ENCODE measurements around the gene SPTBN1.
"Not testable (repeated sequence)": the region's sequence is repeated elsewhere in the genome, so short reads cannot be mapped to it uniquely, and the experiment has no call there.

The SPTBN1 gene

DNA sequence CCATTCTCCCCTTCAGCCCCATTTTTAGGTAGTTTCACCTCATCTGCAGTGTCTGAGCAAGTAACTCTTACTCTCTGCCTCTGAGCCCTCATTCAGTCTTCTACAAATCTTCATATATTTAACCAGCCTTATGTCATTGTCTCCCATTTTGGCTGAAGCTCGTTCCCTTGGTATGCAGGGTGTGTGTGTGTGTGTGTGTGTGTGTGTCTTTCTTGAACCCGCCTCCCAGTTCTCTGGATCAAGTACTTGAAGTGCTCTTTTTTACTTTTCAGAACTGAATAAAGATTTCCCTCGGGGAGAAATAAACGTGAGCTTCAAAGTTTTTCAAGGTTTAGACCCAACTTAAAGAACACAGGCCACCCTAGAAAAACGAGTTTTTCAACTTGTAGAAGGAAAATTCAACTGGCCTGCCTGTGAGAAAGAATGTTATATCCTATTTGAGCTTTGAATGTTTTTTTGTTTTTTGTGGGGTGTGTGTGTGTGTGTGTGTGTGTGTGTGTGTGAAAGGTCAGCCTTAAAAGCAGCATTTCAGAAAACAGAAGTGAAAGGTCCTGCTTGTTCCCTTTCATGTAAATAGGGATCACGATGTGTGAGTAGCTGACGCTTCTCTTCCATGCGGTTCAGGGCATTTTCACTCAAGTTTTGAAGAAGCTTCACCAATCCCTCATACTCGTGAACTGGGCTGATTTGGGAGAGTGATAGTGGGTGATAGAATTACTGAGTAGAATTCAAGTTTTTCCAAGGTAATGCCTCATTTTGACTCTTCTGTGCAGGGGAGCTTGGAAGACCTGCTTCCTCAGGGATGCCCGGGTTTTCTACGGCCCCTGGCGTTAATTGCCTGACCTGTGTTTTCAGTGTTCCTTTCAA is 216.7 kb downstream of the SPTBN1 start:
- DNase-seq (ENCODE audit: low spot score): peak; percentile 30

DNA sequence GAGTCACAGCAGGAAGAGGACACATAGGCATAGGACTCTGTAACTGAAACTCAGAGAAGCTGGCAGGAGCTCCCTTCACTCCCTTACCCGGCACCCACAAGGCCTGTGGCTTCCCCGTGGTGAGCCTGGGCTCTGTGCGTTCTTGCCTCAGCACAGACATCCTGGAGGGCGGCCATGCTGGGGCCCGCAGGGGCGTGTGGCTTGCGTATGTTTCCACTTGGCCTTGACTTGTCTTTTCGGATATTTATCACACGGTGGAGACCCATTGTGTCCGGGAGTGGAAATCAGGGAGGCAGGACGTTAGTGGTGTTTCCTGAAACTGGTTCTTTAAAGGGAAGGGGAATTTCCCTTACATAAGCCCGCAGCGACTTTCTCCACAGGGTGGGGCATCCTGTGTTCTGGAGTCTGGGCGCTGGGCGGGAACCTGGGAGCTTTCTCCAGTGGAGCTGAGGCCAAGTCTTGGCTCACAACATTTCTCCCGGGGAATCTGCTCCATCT is 217.4 kb downstream of the SPTBN1 start:
- peak; percentile 68 for DNase-seq (ENCODE audit: low spot score)

GRCh38 chr2:54675281-54675680 is 219.2 kb downstream of the SPTBN1 start:
- no peak for DNase-seq (ENCODE audit: low spot score)

- DNase-seq (ENCODE audit: low spot score): peak; percentile 70
Measured at GRCh38 chr2:54675738-54676137, 219.6 kb downstream of the SPTBN1 start.

- DNase-seq (ENCODE audit: low spot score): peak; percentile 54
Measured at GRCh38 chr2:54676656-54677055, 220.5 kb downstream of the SPTBN1 start.

DNA sequence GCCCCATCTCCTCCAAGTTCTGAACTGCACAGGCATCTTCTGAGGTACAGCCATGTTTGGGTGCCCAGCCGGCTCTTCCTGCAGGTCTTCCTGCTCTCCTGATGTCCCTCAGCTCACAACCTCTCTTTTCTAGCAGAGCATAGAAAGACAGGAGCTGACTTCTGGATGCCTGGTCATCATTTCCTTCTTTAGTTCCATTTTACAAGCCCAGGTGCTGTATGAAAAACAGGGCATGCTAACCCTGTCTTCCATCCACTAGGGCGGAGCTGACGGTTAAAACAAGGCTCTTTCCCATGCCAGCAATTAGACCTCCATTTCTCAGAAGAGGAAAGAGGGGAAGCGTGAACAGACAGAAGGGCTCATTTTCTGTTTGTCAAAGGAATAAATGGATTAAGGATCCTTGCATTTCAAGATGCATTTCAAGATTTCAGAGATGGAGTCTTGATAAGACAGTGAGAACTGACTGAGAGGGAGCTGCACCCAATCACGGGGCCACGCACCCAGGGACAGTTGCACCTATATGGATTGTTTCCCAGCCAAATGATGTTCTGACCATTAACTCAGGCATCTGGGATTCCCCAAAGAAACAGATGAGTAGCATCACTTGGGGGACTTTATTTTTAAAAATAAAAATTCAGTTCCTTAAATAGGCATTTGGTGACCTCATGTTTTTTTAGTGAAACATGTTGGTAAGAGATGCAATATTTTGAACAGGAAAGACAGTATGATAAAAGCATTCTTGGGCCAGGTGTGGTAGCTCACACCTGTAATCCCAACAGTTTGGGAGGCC is 221.5 kb downstream of the SPTBN1 start:
- DNase-seq (ENCODE audit: low spot score): no peak

- no peak for DNase-seq (ENCODE audit: low spot score)
Measured at GRCh38 chr2:54678719-54679118, 222.6 kb downstream of the SPTBN1 start.

DNA sequence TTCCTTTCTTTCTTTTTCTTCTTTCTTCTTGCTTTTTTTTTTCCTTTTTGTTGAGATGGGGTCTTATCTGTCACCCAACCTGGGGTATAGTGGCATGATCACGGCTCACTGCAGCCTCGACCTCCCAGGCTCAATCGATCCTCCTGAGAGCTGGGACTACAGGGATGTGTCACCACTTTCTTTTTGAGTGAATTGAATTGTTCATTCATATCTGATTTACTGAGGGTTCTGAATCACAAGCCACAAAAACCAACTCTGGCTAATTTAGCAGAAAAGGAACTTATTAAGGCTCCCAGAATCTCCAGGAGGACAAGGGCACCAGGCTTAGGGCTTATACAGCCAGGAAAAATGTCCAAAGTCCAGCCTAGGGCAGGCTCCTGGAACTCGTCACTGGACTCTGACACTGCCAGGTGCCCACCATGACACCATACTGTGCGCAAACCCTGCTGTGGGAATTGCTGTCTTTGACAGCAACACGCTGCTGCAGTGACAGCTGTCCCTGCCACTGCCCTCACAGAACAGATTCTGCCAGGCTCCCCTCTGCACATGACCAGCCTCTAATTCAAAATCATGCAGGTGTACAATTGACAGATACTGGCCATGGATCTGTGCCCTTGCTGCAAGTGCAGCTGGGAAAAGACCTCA is 224.4 kb downstream of the SPTBN1 start:
- peak; percentile 67 for DNase-seq (ENCODE audit: low spot score)

- DNase-seq (ENCODE audit: low spot score): no peak
Measured at GRCh38 chr2:54681416-54681815, 225.3 kb downstream of the SPTBN1 start.

DNA sequence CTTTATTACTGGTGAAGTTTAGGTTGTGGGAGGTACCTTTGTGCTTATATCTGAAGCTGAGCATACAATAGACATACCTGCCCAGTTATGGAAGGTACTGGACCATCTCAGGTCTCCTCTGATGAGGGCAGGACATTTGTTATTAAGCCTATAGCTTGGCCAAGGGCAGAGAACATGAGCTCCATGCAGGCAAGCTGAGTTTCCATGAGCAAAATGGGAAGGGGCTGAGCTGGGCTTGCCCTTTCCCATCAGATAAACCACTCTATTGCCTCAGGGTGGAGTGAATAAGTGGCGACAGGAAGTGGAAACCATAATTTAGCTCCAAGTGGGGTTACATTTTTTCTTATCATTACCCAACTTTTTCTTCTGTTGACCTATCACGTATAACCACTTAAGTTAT is 227.5 kb downstream of the SPTBN1 start:
- no peak for DNase-seq (ENCODE audit: low spot score)

- DNase-seq (ENCODE audit: low spot score): no peak
Measured at GRCh38 chr2:54685263-54685775, 229.2 kb downstream of the SPTBN1 start.

- DNase-seq (ENCODE audit: low spot score): no peak
Measured at GRCh38 chr2:54687595-54688152, 231.5 kb downstream of the SPTBN1 start.

GRCh38 chr2:54691445-54692135 is 235.5 kb downstream of the SPTBN1 start:
- DNase-seq (ENCODE audit: low spot score): peak; percentile 85

- no peak for DNase-seq (ENCODE audit: low spot score)
Measured at GRCh38 chr2:54692556-54692955, 236.4 kb downstream of the SPTBN1 start.

- DNase-seq (ENCODE audit: low spot score): no peak
Measured at GRCh38 chr2:54695378-54695777, 239.3 kb downstream of the SPTBN1 start.

DNA sequence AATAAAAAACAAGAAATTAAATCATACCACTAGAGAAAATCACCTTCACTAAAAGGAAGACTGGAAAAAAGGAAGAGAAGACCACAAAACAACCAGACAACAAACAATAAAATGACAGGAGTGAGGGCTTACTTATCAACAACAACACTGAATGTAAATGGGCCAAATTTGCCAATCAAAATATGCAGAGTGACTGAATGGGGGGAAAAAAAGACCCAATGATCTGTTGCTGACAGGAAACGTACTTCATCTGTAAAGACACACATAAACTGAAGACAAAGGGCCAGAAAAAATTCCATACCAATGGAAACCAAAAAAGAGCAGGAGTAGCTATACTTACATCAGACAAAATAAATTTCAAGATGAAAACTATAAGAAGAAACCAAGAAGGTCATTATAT is 241.8 kb downstream of the SPTBN1 start:
- DNase-seq (ENCODE audit: low spot score): no peak

DNA sequence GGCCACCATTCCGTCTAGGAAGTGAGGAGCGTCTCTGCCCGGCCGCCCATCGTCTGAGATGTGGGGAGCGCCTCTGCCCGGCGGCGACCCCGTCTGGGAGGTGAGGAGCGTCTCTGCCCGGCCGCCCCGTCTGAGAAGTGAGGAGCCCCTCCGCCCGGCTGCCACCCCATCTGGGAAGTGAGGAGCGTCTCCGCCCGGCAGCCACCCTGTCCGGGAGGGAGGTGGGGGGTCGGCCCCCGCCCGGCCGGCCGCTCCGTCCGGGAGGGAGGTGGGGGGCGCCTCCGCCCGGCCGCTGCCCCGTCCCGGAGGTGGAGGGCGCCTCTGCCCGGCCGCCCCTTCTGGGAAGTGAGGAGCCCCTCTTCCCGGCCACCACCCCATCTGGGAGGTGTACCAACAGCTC is 242.8 kb downstream of the SPTBN1 start:
- DNase-seq (ENCODE audit: low spot score): not testable (repeated sequence)

GRCh38 chr2:54699665-54700064 is 243.5 kb downstream of the SPTBN1 start:
- DNase-seq (ENCODE audit: low spot score): no peak

- DNase-seq (ENCODE audit: low spot score): no peak
Measured at GRCh38 chr2:54701029-54701428, 244.9 kb downstream of the SPTBN1 start.

- DNase-seq (ENCODE audit: low spot score): no peak
Measured at GRCh38 chr2:54704238-54704637, 248.1 kb downstream of the SPTBN1 start.

Data from kidney tubule cell (primary cell).